SK-N-SH treated with all-trans-retinoic acid at 6 μM for 48 hours (cell line): ENCODE data around the gene VANGL1.
A peak's percentile ranks its signal among the peaks of the same experiment; 100 is the strongest.

Experiments used
- ATAC-seq: fragments of 200-7000 bp; cut with Tn5 transposase; 3 replicates; pipeline ENCODE4 v1.9.1; 2020; ENCODE audit warnings: mild to moderate bottlenecking, moderate library complexity
- ARNTL ChIP-seq: fragments of 450-650 bp; formaldehyde crosslinking; IDR thresholded peaks from 2 replicates; pipeline ENCODE4 v1.5.0; 2020; ENCODE audit warnings: low read depth, mild to moderate bottlenecking, moderate library complexity, borderline replicate concordance
- CSDC2 ChIP-seq: fragments of 250-450 bp; sonication (Bioruptor Pico); IDR thresholded peaks from 2 replicates; pipeline ENCODE4 v1.5.0; 2020; ENCODE audit warnings: mild to moderate bottlenecking, moderate library complexity
- ESRRG ChIP-seq: fragments of 250-450 bp; sonication (Bioruptor Pico); IDR thresholded peaks from 2 replicates; pipeline ENCODE4 v1.6.1; 2021; ENCODE audit warnings: mild to moderate bottlenecking
- GLIS3 ChIP-seq: fragments of 250-450 bp; sonication (Bioruptor Pico); IDR thresholded peaks from 2 replicates; pipeline ENCODE4 v1.5.0; 2020; ENCODE audit warnings: mild to moderate bottlenecking, moderate library complexity
- OSR1 ChIP-seq: fragments of 250-450 bp; sonication (Bioruptor Pico); IDR thresholded peaks from 2 replicates; pipeline ENCODE4 v1.8.0; 2022; ENCODE audit warnings: moderate library complexity, mild to moderate bottlenecking, inconsistent platforms
- POU6F1 ChIP-seq: fragments of 250-450 bp; sonication (Bioruptor Pico); IDR thresholded peaks from 2 replicates; pipeline ENCODE4 v1.8.0; 2021; ENCODE audit warnings: low read depth, mild to moderate bottlenecking, moderate library complexity, borderline replicate concordance
- PPARA ChIP-seq: fragments of 250-450 bp; sonication (Bioruptor Pico); IDR thresholded peaks from 2 replicates; pipeline ENCODE4 v1.5.0; 2020; ENCODE audit warnings: mild to moderate bottlenecking, borderline replicate concordance
- RARB ChIP-seq: fragments of 250-450 bp; sonication (Bioruptor Pico); IDR thresholded peaks from 2 replicates; pipeline ENCODE4 v1.8.0; 2021; ENCODE audit warnings: mild to moderate bottlenecking, moderate library complexity
- SNAI2 ChIP-seq: fragments of 250-450 bp; sonication (Bioruptor Pico); IDR thresholded peaks from 2 replicates; pipeline ENCODE4 v1.5.0; 2020; ENCODE audit warnings: mild to moderate bottlenecking, moderate library complexity
- TCF4 ChIP-seq: fragments of 250-450 bp; sonication (Bioruptor Pico); IDR thresholded peaks from 2 replicates; pipeline ENCODE4 v1.8.0; 2021; ENCODE audit warnings: mild to moderate bottlenecking, moderate library complexity, borderline replicate concordance
- TSHZ2 ChIP-seq: fragments of 250-450 bp; sonication (Bioruptor Pico); IDR thresholded peaks from 2 replicates; pipeline ENCODE4 v1.5.0; 2020; ENCODE audit warnings: mild to moderate bottlenecking, moderate library complexity
- ZC3H10 ChIP-seq: fragments of 250-450 bp; sonication (Bioruptor Pico); IDR thresholded peaks from 2 replicates; pipeline ENCODE4 v1.5.1; 2021; ENCODE audit warnings: mild to moderate bottlenecking, moderate library complexity
- ZFP3 ChIP-seq: fragments of 250-450 bp; sonication (Bioruptor Pico); IDR thresholded peaks from 2 replicates; pipeline ENCODE4 v1.5.0; 2020; ENCODE audit warnings: mild to moderate bottlenecking, moderate library complexity
- ZFP30 ChIP-seq: fragments of 450-650 bp; formaldehyde crosslinking; IDR thresholded peaks from 2 replicates; pipeline ENCODE4 v1.5.0; 2022; ENCODE audit warnings: mild to moderate bottlenecking, moderate library complexity
- ZNF565 ChIP-seq: fragments of 450-650 bp; formaldehyde crosslinking; conservative IDR thresholded peaks from 2 replicates; pipeline ENCODE4 v1.5.0; 2020; ENCODE audit warnings: low read depth, mild to moderate bottlenecking, moderate library complexity
- ZNF70 ChIP-seq: fragments of 450-650 bp; formaldehyde crosslinking; IDR thresholded peaks from 2 replicates; pipeline ENCODE4 v1.5.0; 2020; ENCODE audit warnings: mild to moderate bottlenecking, moderate library complexity
- ZNF8 ChIP-seq: fragments of 450-650 bp; formaldehyde crosslinking; IDR thresholded peaks from 2 replicates; pipeline ENCODE4 v1.5.0; 2020; ENCODE audit warnings: mild to moderate bottlenecking, moderate library complexity
- TF ChIP-seq, protein P1 (sequence below): fragments of 250-450 bp; sonication (Bioruptor Pico); IDR thresholded peaks from 2 replicates; pipeline ENCODE4 v1.5.1; 2020; ENCODE audit warnings: low read depth, mild to moderate bottlenecking, moderate library complexity
- TF ChIP-seq, protein P2 (sequence below): fragments of 250-450 bp; sonication (Bioruptor Pico); IDR thresholded peaks from 2 replicates; pipeline ENCODE4 v1.5.1; 2021; ENCODE audit warnings: mild to moderate bottlenecking, moderate library complexity
- TF ChIP-seq, protein P3 (sequence below): fragments of 250-450 bp; sonication (Bioruptor Pico); IDR thresholded peaks from 2 replicates; pipeline ENCODE4 v1.8.0; 2020; ENCODE audit warnings: mild to moderate bottlenecking, moderate library complexity, borderline replicate concordance

VANGL1 gene

DNA sequence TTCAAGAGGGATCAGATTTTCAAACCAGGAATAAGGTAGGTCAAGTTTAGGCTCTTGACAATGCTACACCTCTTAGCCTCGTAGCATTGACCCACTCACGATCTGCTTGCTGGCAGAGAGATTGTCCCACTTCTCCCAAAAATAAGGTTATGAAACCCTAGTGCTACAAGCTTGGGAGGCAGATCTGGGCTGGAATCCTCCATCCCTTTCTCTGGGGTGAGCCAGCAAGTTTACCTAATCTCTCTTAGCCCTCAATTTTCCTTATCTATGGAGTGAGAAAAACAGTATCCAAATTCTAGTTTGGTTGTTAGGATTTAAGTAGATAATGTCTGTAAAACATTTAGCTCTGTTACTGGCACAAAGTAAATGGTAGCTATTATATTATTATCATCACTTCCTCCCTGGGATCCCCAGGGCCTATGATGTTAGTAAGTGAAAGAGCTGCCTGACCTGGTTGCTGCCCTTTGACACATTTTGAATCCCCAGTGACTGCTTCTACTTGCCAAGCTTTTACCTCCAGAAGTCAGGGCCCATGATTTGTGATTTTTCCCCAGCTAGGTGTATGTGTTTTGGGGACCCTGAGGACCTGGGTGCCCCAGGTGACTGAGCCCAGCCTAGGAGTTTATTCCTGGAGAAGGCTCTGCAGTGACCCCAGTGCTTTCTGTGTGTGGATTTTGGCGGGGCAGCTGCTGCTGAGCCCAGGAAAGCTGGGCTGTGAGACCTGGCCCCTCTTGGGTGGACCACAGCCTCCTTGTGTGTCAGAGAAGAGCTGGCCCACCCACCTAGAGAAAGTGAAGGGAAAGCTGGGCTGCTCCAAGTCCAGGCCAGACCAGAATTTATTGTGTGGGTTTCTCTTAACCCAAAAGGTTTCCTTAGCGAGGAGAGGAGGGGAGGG is 48.2 kb upstream of the VANGL1 start (continued):
- TF ChIP-seq, protein P1, sequence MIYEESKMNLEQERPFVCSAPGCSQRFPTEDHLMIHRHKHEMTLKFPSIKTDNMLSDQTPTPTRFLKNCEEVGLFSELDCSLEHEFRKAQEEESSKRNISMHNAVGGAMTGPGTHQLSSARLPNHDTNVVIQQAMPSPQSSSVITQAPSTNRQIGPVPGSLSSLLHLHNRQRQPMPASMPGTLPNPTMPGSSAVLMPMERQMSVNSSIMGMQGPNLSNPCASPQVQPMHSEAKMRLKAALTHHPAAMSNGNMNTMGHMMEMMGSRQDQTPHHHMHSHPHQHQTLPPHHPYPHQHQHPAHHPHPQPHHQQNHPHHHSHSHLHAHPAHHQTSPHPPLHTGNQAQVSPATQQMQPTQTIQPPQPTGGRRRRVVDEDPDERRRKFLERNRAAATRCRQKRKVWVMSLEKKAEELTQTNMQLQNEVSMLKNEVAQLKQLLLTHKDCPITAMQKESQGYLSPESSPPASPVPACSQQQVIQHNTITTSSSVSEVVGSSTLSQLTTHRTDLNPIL (CRISPR knock-in tag) = no peak
- TF ChIP-seq ZNF565 (CRISPR knock-in tag) = no peak
- no peak for TF ChIP-seq PPARA (CRISPR knock-in tag)
- TF ChIP-seq GLIS3 (CRISPR knock-in tag) = no peak
- TF ChIP-seq RARB (CRISPR knock-in tag) = no peak
- no peak for TF ChIP-seq ZFP30 (CRISPR knock-in tag)
- no peak for TF ChIP-seq ZFP3 (CRISPR knock-in tag)

DNA sequence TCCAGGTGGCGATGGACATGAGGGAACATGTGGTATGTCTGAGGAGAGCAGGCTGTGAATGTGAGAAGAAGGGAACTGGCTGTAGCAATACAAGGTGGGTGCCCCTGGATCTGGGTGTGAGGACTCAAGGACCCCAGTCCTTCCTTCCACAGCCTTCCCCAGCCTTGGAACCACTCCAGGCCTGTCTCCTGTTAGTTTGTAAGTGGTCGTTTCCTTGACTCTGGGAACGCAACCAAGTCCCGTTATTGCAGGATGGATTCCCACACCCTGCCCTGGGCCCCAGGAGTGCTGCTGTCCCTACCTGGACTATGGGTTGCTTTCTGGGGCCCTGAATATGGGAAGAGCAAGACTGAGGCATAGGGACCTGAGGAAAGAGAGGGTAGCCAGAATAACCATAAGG is 47.2 kb upstream of the VANGL1 start:
- ATAC-seq = no peak
- TF ChIP-seq, protein P2, sequence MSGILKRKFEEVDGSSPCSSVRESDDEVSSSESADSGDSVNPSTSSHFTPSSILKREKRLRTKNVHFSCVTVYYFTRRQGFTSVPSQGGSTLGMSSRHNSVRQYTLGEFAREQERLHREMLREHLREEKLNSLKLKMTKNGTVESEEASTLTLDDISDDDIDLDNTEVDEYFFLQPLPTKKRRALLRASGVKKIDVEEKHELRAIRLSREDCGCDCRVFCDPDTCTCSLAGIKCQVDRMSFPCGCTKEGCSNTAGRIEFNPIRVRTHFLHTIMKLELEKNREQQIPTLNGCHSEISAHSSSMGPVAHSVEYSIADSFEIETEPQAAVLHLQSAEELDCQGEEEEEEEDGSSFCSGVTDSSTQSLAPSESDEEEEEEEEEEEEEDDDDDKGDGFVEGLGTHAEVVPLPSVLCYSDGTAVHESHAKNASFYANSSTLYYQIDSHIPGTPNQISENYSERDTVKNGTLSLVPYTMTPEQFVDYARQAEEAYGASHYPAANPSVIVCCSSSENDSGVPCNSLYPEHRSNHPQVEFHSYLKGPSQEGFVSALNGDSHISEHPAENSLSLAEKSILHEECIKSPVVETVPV = no peak
- no peak for TF ChIP-seq ZNF565 (CRISPR knock-in tag)
- no peak for TF ChIP-seq ARNTL
- TF ChIP-seq CSDC2 (CRISPR knock-in tag) = no peak
- no peak for TF ChIP-seq ESRRG (CRISPR knock-in tag)
- no peak for TF ChIP-seq OSR1 (CRISPR knock-in tag)
- no peak for TF ChIP-seq SNAI2 (CRISPR knock-in tag)
- TF ChIP-seq ZC3H10 (CRISPR knock-in tag) = no peak

- TF ChIP-seq ZNF70 (CRISPR knock-in tag) (no peak), ARNTL (no peak), PPARA (CRISPR knock-in tag) (no peak), TCF4 (CRISPR knock-in tag) (no peak), ZNF8 (CRISPR knock-in tag) (no peak), SNAI2 (CRISPR knock-in tag) (no peak), OSR1 (CRISPR knock-in tag) (no peak), TSHZ2 (CRISPR knock-in tag) (no peak), ZNF565 (CRISPR knock-in tag) (no peak), CSDC2 (CRISPR knock-in tag) (no peak), ZFP30 (CRISPR knock-in tag) (no peak)
- ATAC-seq = peak; percentile 99
Measured at GRCh38 chr1:115595279-115596079, 46.3 kb upstream of the VANGL1 start.

- no peak; the same call in 1 of the 3 replicates for ATAC-seq
Measured at GRCh38 chr1:115596080-115596780, 45.5 kb upstream of the VANGL1 start.

More at GRCh38 chr1:115596080-115596780, 45.5 kb upstream of the VANGL1 start:
- TF ChIP-seq POU6F1 (CRISPR knock-in tag) (no peak), GLIS3 (CRISPR knock-in tag) (no peak)
- TF ChIP-seq, protein P2 = no peak
- TF ChIP-seq, protein P3, sequence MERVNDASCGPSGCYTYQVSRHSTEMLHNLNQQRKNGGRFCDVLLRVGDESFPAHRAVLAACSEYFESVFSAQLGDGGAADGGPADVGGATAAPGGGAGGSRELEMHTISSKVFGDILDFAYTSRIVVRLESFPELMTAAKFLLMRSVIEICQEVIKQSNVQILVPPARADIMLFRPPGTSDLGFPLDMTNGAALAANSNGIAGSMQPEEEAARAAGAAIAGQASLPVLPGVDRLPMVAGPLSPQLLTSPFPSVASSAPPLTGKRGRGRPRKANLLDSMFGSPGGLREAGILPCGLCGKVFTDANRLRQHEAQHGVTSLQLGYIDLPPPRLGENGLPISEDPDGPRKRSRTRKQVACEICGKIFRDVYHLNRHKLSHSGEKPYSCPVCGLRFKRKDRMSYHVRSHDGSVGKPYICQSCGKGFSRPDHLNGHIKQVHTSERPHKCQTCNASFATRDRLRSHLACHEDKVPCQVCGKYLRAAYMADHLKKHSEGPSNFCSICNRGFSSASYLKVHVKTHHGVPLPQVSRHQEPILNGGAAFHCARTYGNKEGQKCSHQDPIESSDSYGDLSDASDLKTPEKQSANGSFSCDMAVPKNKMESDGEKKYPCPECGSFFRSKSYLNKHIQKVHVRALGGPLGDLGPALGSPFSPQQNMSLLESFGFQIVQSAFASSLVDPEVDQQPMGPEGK (CRISPR knock-in tag) = no peak
- TF ChIP-seq, all 23 proteins: peak for 0
